H1 (cell line): ENCODE data around the gene RAMP1. TPM values are rescaled to one million over a fixed set of nuclear protein-coding genes. Genes with fewer than 3 reads are reported as not detected.
A peak's percentile ranks its signal among the peaks of the same experiment; 100 is the strongest.

Source experiments
- CTCF ChIA-PET: fragments of 300-600 bp; sonication (Branson Sonifier 250); formaldehyde crosslinking; loops from one replicate; lab custom pipeline; 2021; ENCODE audit not compliant: partially characterized antibody; lab: Charles Lee
- POLR2A ChIA-PET: fragments of 300-600 bp; sonication (Branson Sonifier 250); formaldehyde crosslinking; loops from one replicate; lab custom pipeline; 2021; ENCODE audit warnings: inconsistent platforms; ENCODE audit not compliant: partially characterized antibody; lab: Charles Lee
- DNase-seq, 2 experiments: peaks; one replicate each; pipeline versions ENCODE4 v3.0.0 to v3.0.0-alpha.2; 2010 to 2022; ENCODE audit warnings: low spot score in 2 of 2, low read depth in 1 of 2, mixed read lengths in 1 of 2
- FAIRE-seq: peaks from 2 replicates; lab custom pipeline; 2011; peaks lifted over from hg19 to GRCh38; lab: Jason Lieb, UNC
- H2AFZ ChIP-seq: 2 replicates; pipeline ENCODE4 v1.8.1; 2012; ENCODE audit warnings: low read length, inconsistent platforms
- H2AK5ac ChIP-seq: 2 replicates; pipeline ENCODE4 v1.6.1; 2013; ENCODE audit warnings: low read depth, low read length
- H2BK120ac ChIP-seq: replicated peaks from 2 replicates; pipeline ENCODE3; 2013; ENCODE audit warnings: low read depth, low read length, inconsistent platforms
- H2BK12ac ChIP-seq: 2 replicates; pipeline ENCODE4 v1.6.1; 2013; ENCODE audit warnings: low read depth, low read length
- H2BK15ac ChIP-seq: 2 replicates; pipeline ENCODE4 v1.6.1; 2013; ENCODE audit warnings: low read length
- H2BK20ac ChIP-seq: 2 replicates; pipeline ENCODE4 v1.6.1; 2013; ENCODE audit warnings: low read length
- H2BK5ac ChIP-seq: 2 replicates; pipeline ENCODE4 v1.6.1; 2013; ENCODE audit warnings: low read depth, low read length
- H3K14ac ChIP-seq: 2 replicates; pipeline ENCODE4 v1.6.1; 2013; ENCODE audit warnings: inconsistent platforms; ENCODE audit not compliant: insufficient read length
- H3K18ac ChIP-seq: 2 replicates; pipeline ENCODE4 v1.6.1; 2013; ENCODE audit warnings: low read length; ENCODE audit errors: extremely low read depth
- H3K23ac ChIP-seq: 2 replicates; pipeline ENCODE4 v1.6.1; 2013; ENCODE audit warnings: inconsistent platforms; ENCODE audit not compliant: insufficient read length
- H3K23me2 ChIP-seq: 2 replicates; pipeline ENCODE4 v1.6.1; 2013; ENCODE audit warnings: low read depth, low read length
- H3K27ac ChIP-seq: 2 replicates; pipeline ENCODE4 v1.6.1; 2011; ENCODE audit warnings: low read depth, low read length, inconsistent platforms
- H3K27me3 ChIP-seq, 4 experiments: replicated peaks in 1 of 4; 1 replicate in 1 of 4; 2 replicates in 3 of 4; pipeline versions ENCODE4 v1.6.1 to v1.8.1; 2011 to 2013; ENCODE audit warnings: low read length in 3 of 4, mild to moderate bottlenecking in 3 of 4, inconsistent platforms in 2 of 4, mixed read lengths in 2 of 4, moderate library complexity in 1 of 4; ENCODE audit not compliant: control insufficient read depth in 3 of 4, insufficient read depth in 3 of 4; ENCODE audit errors: extremely low read depth in 1 of 4
- H3K36me3 ChIP-seq, 4 experiments: 2 replicates each; pipeline versions ENCODE4 v1.6.1 to v1.8.1; 2011 to 2013; ENCODE audit warnings: mild to moderate bottlenecking in 4 of 4, low read length in 3 of 4, moderate library complexity in 2 of 4, control low read depth in 1 of 4, inconsistent platforms in 1 of 4; ENCODE audit not compliant: insufficient read depth in 4 of 4, control insufficient read depth in 2 of 4
- H3K4ac ChIP-seq: replicated peaks from 2 replicates; pipeline ENCODE3; 2013; ENCODE audit warnings: low read length, low read depth, mixed read lengths, inconsistent platforms; ENCODE audit not compliant: insufficient read length
- H3K4me1 ChIP-seq, 4 experiments: replicated peaks in 1 of 4; 1 replicate in 1 of 4; 2 replicates in 3 of 4; pipeline versions ENCODE4 v1.6.1 to v1.8.1; 2011 to 2013; ENCODE audit warnings: low read length in 3 of 4, inconsistent platforms in 2 of 4, mixed read lengths in 1 of 4; ENCODE audit not compliant: insufficient read depth in 4 of 4, control insufficient read depth in 3 of 4
- H3K4me2 ChIP-seq, 2 experiments: 2 replicates each; pipeline versions ENCODE4 v1.6.1 to v1.8.1; 2011 to 2013; ENCODE audit warnings: low read depth in 2 of 2, low read length in 2 of 2, control low read depth in 1 of 2, inconsistent platforms in 1 of 2, mild to moderate bottlenecking in 1 of 2; ENCODE audit not compliant: insufficient read depth in 1 of 2
- H3K4me3 ChIP-seq, 4 experiments: fragments of 200-600, 300-600 bp in 1 of 4; sonication (generic), shearing (Covaris generic), sonication (Bioruptor Twin) in 1 of 4; 2 replicates each; pipeline versions ENCODE4 v1.5.1 to v1.8.1; 2011 to 2016; ENCODE audit warnings: low read length in 4 of 4, low read depth in 3 of 4, control low read depth in 2 of 4, inconsistent platforms in 2 of 4, mild to moderate bottlenecking in 2 of 4, mixed read lengths in 1 of 4, moderate library complexity in 1 of 4; ENCODE audit not compliant: insufficient read depth in 2 of 4; ENCODE audit errors: extremely low read depth in 1 of 4
- H3K56ac ChIP-seq: replicated peaks from 2 replicates; pipeline ENCODE3; 2013; ENCODE audit warnings: low read depth, mild to moderate bottlenecking, mixed read lengths, low read length, inconsistent platforms; ENCODE audit not compliant: insufficient read length
- H3K79me1 ChIP-seq: 2 replicates; pipeline ENCODE4 v1.6.1; 2013; ENCODE audit warnings: low read depth, low read length, control low read depth
- H3K79me2 ChIP-seq, 2 experiments: 2 replicates each; pipeline versions ENCODE4 v1.6.1 to v1.8.1; 2012 to 2013; ENCODE audit warnings: low read length in 2 of 2, mild to moderate bottlenecking in 2 of 2, inconsistent platforms in 1 of 2; ENCODE audit not compliant: insufficient read depth in 2 of 2, control insufficient read depth in 1 of 2
- H3K9ac ChIP-seq, 4 experiments: replicated peaks in 1 of 4; 1 replicate in 1 of 4; 2 replicates in 3 of 4; pipeline versions ENCODE4 v1.6.1 to v1.8.1; 2011 to 2013; ENCODE audit warnings: low read depth in 3 of 4, low read length in 3 of 4, control low read depth in 2 of 4, mild to moderate bottlenecking in 2 of 4, moderate library complexity in 2 of 4, inconsistent platforms in 1 of 4; ENCODE audit errors: extremely low read depth in 1 of 4
- H3K9me3 ChIP-seq, 2 experiments: 2 replicates each; pipeline versions ENCODE4 v1.6.1 to v1.8.1; 2012 to 2013; ENCODE audit warnings: mild to moderate bottlenecking in 2 of 2, moderate library complexity in 2 of 2, control low read depth in 1 of 2, inconsistent platforms in 1 of 2, low read depth in 1 of 2, low read length in 1 of 2, mixed read lengths in 1 of 2; ENCODE audit not compliant: insufficient read depth in 2 of 2
- H4K20me1 ChIP-seq, 2 experiments: replicated peaks in 1 of 2; 2 replicates each; pipeline versions ENCODE3 to v1.8.1; 2011 to 2013; ENCODE audit warnings: inconsistent platforms in 2 of 2, low read length in 2 of 2, mild to moderate bottlenecking in 1 of 2; ENCODE audit not compliant: insufficient read depth in 2 of 2, control insufficient read depth in 1 of 2
- H4K5ac ChIP-seq: 2 replicates; pipeline ENCODE4 v1.6.1; 2013; ENCODE audit warnings: low read length, low read depth, mixed read lengths, inconsistent platforms; ENCODE audit not compliant: insufficient read length
- H4K8ac ChIP-seq: 2 replicates; pipeline ENCODE4 v1.8.0; 2013; ENCODE audit warnings: mild to moderate bottlenecking, moderate library complexity, low read length, inconsistent platforms; ENCODE audit not compliant: insufficient read depth; ENCODE audit errors: extremely low read depth
- H4K91ac ChIP-seq: replicated peaks from 2 replicates; pipeline ENCODE3; 2013; ENCODE audit warnings: low read length, mixed read lengths, inconsistent platforms; ENCODE audit not compliant: insufficient read length
- BCL11A ChIP-seq, 2 experiments: IDR thresholded peaks; one replicate each; pipeline ENCODE4 v1.6.1; 2011; ENCODE audit warnings: low read depth in 2 of 2, low read length in 2 of 2, mild to moderate bottlenecking in 2 of 2
- JUN ChIP-seq: IDR thresholded peaks from 2 replicates; pipeline ENCODE4 v1.6.1; 2011; ENCODE audit warnings: low read depth, mild to moderate bottlenecking, improper control_type of control experiment, low read length
- KDM4A ChIP-seq: IDR thresholded peaks from one replicate; pipeline ENCODE4 v1.7.1; 2012; ENCODE audit warnings: low read depth, mild to moderate bottlenecking, moderate library complexity, low read length, inconsistent platforms; ENCODE audit not compliant: severe bottlenecking
- PHF8 ChIP-seq: fragments of 200-600 bp; sonication (generic); conservative IDR thresholded peaks from 2 replicates; pipeline ENCODE4 v1.7.1; 2012; ENCODE audit warnings: low read depth, mild to moderate bottlenecking, inconsistent platforms, low read length, moderate library complexity
- RNF2 ChIP-seq: fragments of 200-900, 300-1000 bp; sonication (generic); IDR thresholded peaks from 2 replicates; pipeline ENCODE4 v1.7.1; 2016; ENCODE audit warnings: borderline replicate concordance, low read depth, mild to moderate bottlenecking, antibody characterized with exemption, low read length; ENCODE audit not compliant: poor library complexity, severe bottlenecking; ENCODE audit errors: missing control alignments
- SUZ12 ChIP-seq: fragments of 200-600 bp; sonication (generic); IDR thresholded peaks from 2 replicates; pipeline ENCODE4 v1.6.1; 2012; ENCODE audit warnings: mild to moderate bottlenecking, inconsistent platforms, low read length, moderate library complexity, mixed read lengths
- TAF1 ChIP-seq: IDR thresholded peaks from 2 replicates; pipeline ENCODE4 v1.6.1; 2011; ENCODE audit warnings: mild to moderate bottlenecking, low read depth, low read length
- WGBS, 2 experiments: shearing (Covaris generic) in 1 of 2; methylation state at CpG; one replicate each; pipeline versions ENCODE4 v1.1.6 to v1.1.7; 2013 to 2015; ENCODE audit warnings: low lambda C conversion rate in 2 of 2, mixed read lengths in 2 of 2, inconsistent platforms in 1 of 2, low coverage in 1 of 2, missing lambda C conversion rate in 1 of 2; ENCODE audit not compliant: insufficient replicate concordance in 2 of 2, insufficient coverage in 1 of 2, insufficient read length in 1 of 2; ENCODE audit errors: extremely low coverage in 1 of 2, missing lambda C conversion rate in 1 of 2; 5-methylcytosine and 5-hydroxymethylcytosine counted together
- polyA plus RNA-seq, 7 experiments: library from polyadenylated mRNA; depleted of rRNA in 3 of 7; stranded (reverse) in 5 of 7; unstranded in 2 of 7; fragments of >200 nt in 5 of 7; fragments of 200-250 nt in 2 of 7; gene quantifications; 1 replicate in 5 of 7; 2 replicates in 1 of 7; 4 replicates in 1 of 7; pipeline versions ENCODE4 v1.2.1 to v1.2.3, GENCODE V29; 2011 to 2013; ENCODE audit warnings: missing spikeins in 2 of 7, mixed read lengths in 2 of 7
- total RNA-seq: library from RNA; stranded (reverse); fragmentation: NEBNext Ultra II Directional; extraction: Animal tissue kit (Norgen Biotek cat#: 25700); gene quantifications from 2 replicates; pipeline ENCODE4 v1.2.1, GENCODE V29; 2021
- TF ChIP-seq, protein P1 (sequence below): IDR thresholded peaks from 2 replicates; pipeline ENCODE4 v1.6.1; 2011; ENCODE audit warnings: low read length, improper control_type of control experiment
- TF ChIP-seq, protein P2 (sequence below), 3 experiments: IDR thresholded peaks; 1 replicate in 2 of 3; 2 replicates in 1 of 3; pipeline versions ENCODE4 v1.5.1 to v1.6.1; 2011; ENCODE audit warnings: low read length in 3 of 3, mild to moderate bottlenecking in 3 of 3, inconsistent platforms in 2 of 3, low read depth in 1 of 3, moderate library complexity in 1 of 3; ENCODE audit not compliant: insufficient read depth in 1 of 3; ENCODE audit errors: control extremely low read depth in 1 of 3

RAMP1 gene
- total and polyA plus RNA-seq, 2 of the 8 experiments (the other 6 are each of a cell fraction or from before 2014, with no cell fraction given): 0.65 to 4.3 TPM

DNA sequence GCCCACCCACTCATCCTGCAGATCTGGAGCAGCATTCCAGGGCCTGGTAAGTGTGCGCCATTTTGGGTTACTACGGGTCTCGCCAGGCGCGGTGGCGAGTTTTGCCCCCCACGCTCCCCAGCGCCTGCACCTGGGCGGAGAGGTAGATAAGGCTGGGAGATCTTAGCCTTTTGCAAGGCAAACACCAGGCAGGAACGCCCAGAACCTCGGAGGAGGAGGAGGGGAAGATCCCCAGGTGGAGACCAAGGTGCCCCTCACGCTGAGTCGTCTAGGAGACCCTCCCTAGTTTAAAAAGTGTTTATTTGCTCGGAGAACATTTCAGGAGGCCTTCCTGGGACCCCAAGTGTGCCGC, 365 bp upstream of the RAMP1 start:
- Histone ChIP-seq H2BK12ac (no peak overlapping the region; the same call in 1 of the 2 replicates), H3K27ac (no peak overlapping the region), H3K4me2 (peak overlapping the region; percentile 62 to 70), H3K23me2 (peaks cover 8% of the 10 kb centered on the region; the same call in 1 of the 2 replicates), H3K9me3 (no peaks in the 10 kb centered on the region), H2BK15ac (peak overlapping the region; percentile 37; the same call in 1 of the 2 replicates), H3K4me3 (peak overlapping the region; percentile 24 to 56 (median 44)), H2BK20ac (0 out of 2 replicates have a peak overlapping the region, but pooled peaks have one; percentile 43), H2AFZ (peak overlapping the region; percentile 24), H2AK5ac (no peak overlapping the region), H3K14ac (no peak overlapping the region), H2BK5ac (no peak overlapping the region), H3K9ac (no peak overlapping the region), H3K23ac (no peak overlapping the region), H3K4me1 (peaks cover 0 to 10% (median 5%) of the 10 kb centered on the region in 4 experiments; a peak in 6 of 7 replicates), H3K18ac (peak overlapping the region; percentile 52; the same call in 1 of the 2 replicates), H4K91ac (peak overlapping the region; percentile 45), H3K56ac (no peak overlapping the region), H3K4ac (no peak overlapping the region), H3K79me2 (no peaks in the 10 kb centered on the region), H4K8ac (peak overlapping the region; percentile 77; the same call in 1 of the 2 replicates), H3K27me3 (peaks cover 9 to 32% (median 23%) of the 10 kb centered on the region in 4 experiments), H2BK120ac (no peak overlapping the region), H4K20me1 (no peaks in the 10 kb centered on the region), H3K36me3 (no peaks in the 10 kb centered on the region), H3K79me1 (no peaks in the 10 kb centered on the region), H4K5ac (no peak overlapping the region)
- POLR2A ChIA-PET: no interaction called here
- CTCF ChIA-PET: interaction anchor here (0.9 to 1.5 kb wide), 7 partner anchors 8 to 279 kb away, joined by 3 to 12 read pairs (median 3); partner anchors contain the start of gene KLHL30
- DNase-seq: no peak
- no peak for FAIRE-seq
- 68% methylated on average over 9 of the region's 15 CpGs; no CpG with 5 or more reads in 1 of the 2 experiments for WGBS, 2 experiments
- no peak for TF ChIP-seq TAF1
- TF ChIP-seq, protein P1, sequence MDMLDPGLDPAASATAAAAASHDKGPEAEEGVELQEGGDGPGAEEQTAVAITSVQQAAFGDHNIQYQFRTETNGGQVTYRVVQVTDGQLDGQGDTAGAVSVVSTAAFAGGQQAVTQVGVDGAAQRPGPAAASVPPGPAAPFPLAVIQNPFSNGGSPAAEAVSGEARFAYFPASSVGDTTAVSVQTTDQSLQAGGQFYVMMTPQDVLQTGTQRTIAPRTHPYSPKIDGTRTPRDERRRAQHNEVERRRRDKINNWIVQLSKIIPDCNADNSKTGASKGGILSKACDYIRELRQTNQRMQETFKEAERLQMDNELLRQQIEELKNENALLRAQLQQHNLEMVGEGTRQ: no peak
- no peak for TF ChIP-seq PHF8
- TF ChIP-seq, protein P2, sequence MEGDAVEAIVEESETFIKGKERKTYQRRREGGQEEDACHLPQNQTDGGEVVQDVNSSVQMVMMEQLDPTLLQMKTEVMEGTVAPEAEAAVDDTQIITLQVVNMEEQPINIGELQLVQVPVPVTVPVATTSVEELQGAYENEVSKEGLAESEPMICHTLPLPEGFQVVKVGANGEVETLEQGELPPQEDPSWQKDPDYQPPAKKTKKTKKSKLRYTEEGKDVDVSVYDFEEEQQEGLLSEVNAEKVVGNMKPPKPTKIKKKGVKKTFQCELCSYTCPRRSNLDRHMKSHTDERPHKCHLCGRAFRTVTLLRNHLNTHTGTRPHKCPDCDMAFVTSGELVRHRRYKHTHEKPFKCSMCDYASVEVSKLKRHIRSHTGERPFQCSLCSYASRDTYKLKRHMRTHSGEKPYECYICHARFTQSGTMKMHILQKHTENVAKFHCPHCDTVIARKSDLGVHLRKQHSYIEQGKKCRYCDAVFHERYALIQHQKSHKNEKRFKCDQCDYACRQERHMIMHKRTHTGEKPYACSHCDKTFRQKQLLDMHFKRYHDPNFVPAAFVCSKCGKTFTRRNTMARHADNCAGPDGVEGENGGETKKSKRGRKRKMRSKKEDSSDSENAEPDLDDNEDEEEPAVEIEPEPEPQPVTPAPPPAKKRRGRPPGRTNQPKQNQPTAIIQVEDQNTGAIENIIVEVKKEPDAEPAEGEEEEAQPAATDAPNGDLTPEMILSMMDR (IDR thresholded peaks at IDR 0.05; ENCODE audit: control extremely low read depth in 1 of 3, insufficient read depth in 1 of 3, low read depth in 1 of 3, low read length in 3 of 3): no peak
- TF ChIP-seq RNF2: no peak
- TF ChIP-seq SUZ12: peak; percentile 56; the same call in 1 of the 2 replicates
- TF ChIP-seq KDM4A: peak; percentile 28
- no peak for TF ChIP-seq JUN
- TF ChIP-seq BCL11A (IDR thresholded peaks at IDR 0.05; ENCODE audit: low read depth in 2 of 2, low read length in 2 of 2): no peak
